Cortex of kidney (tissue), 1 donor: Measurements from ENCODE around the gene CD300LB.
"Not testable (repeated sequence)": the region's sequence is repeated elsewhere in the genome, so short reads cannot be mapped to it uniquely, and the experiment has no call there.

Experiments used
- DNase-seq: peaks from one replicate; lab custom pipeline; 2025; lab: John Stamatoyannopoulos, UW

The CD300LB gene

GRCh38 chr17:74491626-74492025 lies 39.6 kb downstream of the CD300LB start:
- DNase-seq, result no peak

GRCh38 chr17:74490716-74491115 lies 40.6 kb downstream of the CD300LB start:
- no peak for DNase-seq

GRCh38 chr17:74488276-74488675 lies 43.0 kb downstream of the CD300LB start:
- not testable (repeated sequence) for DNase-seq

GRCh38 chr17:74485841-74486240 lies 45.4 kb downstream of the CD300LB start:
- DNase-seq, result no peak

- DNase-seq, result no peak
Observed at GRCh38 chr17:74485022-74485743, 46.1 kb downstream of the CD300LB start.

- no peak for DNase-seq
Observed at GRCh38 chr17:74484066-74484465, 47.2 kb downstream of the CD300LB start.

- DNase-seq, result no peak
Observed at GRCh38 chr17:74481621-74482020, 49.7 kb downstream of the CD300LB start.

- DNase-seq, result no peak
Observed at GRCh38 chr17:74480290-74480689, 51.0 kb downstream of the CD300LB start.

GRCh38 chr17:74478420-74479100 lies 52.7 kb downstream of the CD300LB start:
- DNase-seq, result no peak

GRCh38 chr17:74477411-74477810 lies 53.9 kb downstream of the CD300LB start:
- DNase-seq, result no peak

- no peak for DNase-seq
Observed at GRCh38 chr17:74475189-74475588, 56.1 kb downstream of the CD300LB start.

- DNase-seq, result no peak
Observed at GRCh38 chr17:74474043-74474792, 57.1 kb downstream of the CD300LB start.

- DNase-seq, result no peak
Observed at GRCh38 chr17:74473294-74473693, 58.0 kb downstream of the CD300LB start.

GRCh38 chr17:74472890-74473289 lies 58.4 kb downstream of the CD300LB start:
- DNase-seq, result no peak

GRCh38 chr17:74471341-74471740 lies 59.9 kb downstream of the CD300LB start:
- no peak for DNase-seq
